H9 (cell line): ENCODE measurements around the gene PRICKLE1. TPM values are rescaled to one million over a fixed set of nuclear protein-coding genes. Genes with fewer than 3 reads are reported as not detected.

Source experiments
- DNase-seq: peaks from one replicate; pipeline ENCODE4 v3.0.0-alpha.2; 2017
- H2AFZ ChIP-seq: one replicate; pipeline ENCODE4 v1.6.1; 2013; ENCODE audit warnings: mild to moderate bottlenecking, low read length, control low read depth, moderate library complexity
- H2AK5ac ChIP-seq: 2 replicates; pipeline ENCODE4 v1.6.1; 2013; ENCODE audit warnings: low read length, control low read depth, mixed read lengths; ENCODE audit not compliant: insufficient read length
- H2BK120ac ChIP-seq: one replicate; pipeline ENCODE4 v1.6.1; 2013; ENCODE audit warnings: low read depth, mild to moderate bottlenecking, low read length, control low read depth, inconsistent platforms; ENCODE audit not compliant: poor library complexity, severe bottlenecking
- H2BK12ac ChIP-seq: 2 replicates; pipeline ENCODE4 v1.6.1; 2013; ENCODE audit warnings: low read length, control low read depth, mixed read lengths, low read depth; ENCODE audit not compliant: insufficient read length
- H2BK15ac ChIP-seq: 2 replicates; pipeline ENCODE4 v1.6.1; 2013; ENCODE audit warnings: low read depth, low read length, control low read depth
- H2BK20ac ChIP-seq: one replicate; pipeline ENCODE4 v1.6.1; 2013; ENCODE audit warnings: low read depth, mild to moderate bottlenecking, low read length, control low read depth, inconsistent platforms; ENCODE audit not compliant: poor library complexity, severe bottlenecking
- H2BK5ac ChIP-seq: 2 replicates; pipeline ENCODE4 v1.6.1; 2013; ENCODE audit warnings: low read length, control low read depth, mixed read lengths; ENCODE audit not compliant: insufficient read length
- H3K14ac ChIP-seq: 2 replicates; pipeline ENCODE4 v1.6.1; 2013; ENCODE audit warnings: low read length, control low read depth; ENCODE audit not compliant: insufficient read depth
- H3K18ac ChIP-seq: 2 replicates; pipeline ENCODE4 v1.6.1; 2013; ENCODE audit warnings: low read depth, mild to moderate bottlenecking, mixed read lengths, low read length, control low read depth; ENCODE audit not compliant: insufficient read length
- H3K23ac ChIP-seq: 2 replicates; pipeline ENCODE4 v1.6.1; 2013; ENCODE audit warnings: low read length, control low read depth, mixed read lengths, low read depth; ENCODE audit not compliant: insufficient read length
- H3K23me2 ChIP-seq: 2 replicates; pipeline ENCODE4 v1.6.1; 2013; ENCODE audit warnings: low read depth, mild to moderate bottlenecking, mixed read lengths, low read length, control low read depth; ENCODE audit not compliant: insufficient read length, poor library complexity, severe bottlenecking
- H3K27ac ChIP-seq: 2 replicates; pipeline ENCODE4 v1.5.1; 2013; ENCODE audit warnings: low read length, control low read depth, mixed read lengths, low read depth; ENCODE audit not compliant: insufficient read length
- H3K27me3 ChIP-seq: 2 replicates; pipeline ENCODE4 v1.6.1; 2013; ENCODE audit warnings: low read length, control low read depth, inconsistent platforms; ENCODE audit not compliant: insufficient read depth
- H3K4ac ChIP-seq: 2 replicates; pipeline ENCODE4 v1.6.1; 2013; ENCODE audit warnings: low read depth, mild to moderate bottlenecking, control low read depth, inconsistent platforms, low read length, moderate library complexity
- H3K4me1 ChIP-seq: 2 replicates; pipeline ENCODE4 v1.6.1; 2013; ENCODE audit warnings: low read length, control low read depth, inconsistent platforms; ENCODE audit not compliant: insufficient read depth
- H3K4me2 ChIP-seq: 2 replicates; pipeline ENCODE4 v1.6.1; 2013; ENCODE audit warnings: low read length, control low read depth, mixed read lengths; ENCODE audit not compliant: insufficient read length, insufficient read depth
- H3K56ac ChIP-seq: 2 replicates; pipeline ENCODE4 v1.6.1; 2013; ENCODE audit warnings: low read depth, mild to moderate bottlenecking, mixed read lengths, low read length, control low read depth; ENCODE audit not compliant: insufficient read length
- H3K79me1 ChIP-seq: 2 replicates; pipeline ENCODE4 v1.6.1; 2013; ENCODE audit warnings: low read depth, mild to moderate bottlenecking, moderate library complexity, low read length, control low read depth, inconsistent platforms; ENCODE audit not compliant: insufficient read depth, poor library complexity, severe bottlenecking
- H3K79me2 ChIP-seq: 2 replicates; pipeline ENCODE4 v1.6.1; 2013; ENCODE audit warnings: low read length, control low read depth, inconsistent platforms; ENCODE audit not compliant: insufficient read depth
- H3K9ac ChIP-seq: 2 replicates; pipeline ENCODE4 v1.6.1; 2013; ENCODE audit warnings: low read length, control low read depth, mixed read lengths; ENCODE audit not compliant: insufficient read length; ENCODE audit errors: extremely low read depth
- H3K9me3 ChIP-seq: one replicate; pipeline ENCODE4 v1.6.1; 2013; ENCODE audit warnings: low read depth, low read length, inconsistent platforms; ENCODE audit not compliant: control insufficient read depth
- H3T11ph ChIP-seq: one replicate; pipeline ENCODE4 v1.6.1; 2013; ENCODE audit warnings: mild to moderate bottlenecking, low read length, control low read depth, inconsistent platforms
- H4K20me1 ChIP-seq: one replicate; pipeline ENCODE4 v1.6.1; 2013; ENCODE audit not compliant: control insufficient read depth, insufficient read length, insufficient read depth
- H4K5ac ChIP-seq: 2 replicates; pipeline ENCODE4 v1.6.1; 2013; ENCODE audit warnings: low read depth, mild to moderate bottlenecking, mixed read lengths, low read length, control low read depth; ENCODE audit not compliant: insufficient read length
- H4K8ac ChIP-seq: replicated peaks from 2 replicates; pipeline ENCODE4 v1.6.1; 2013; ENCODE audit warnings: low read length, control low read depth, mixed read lengths, low read depth; ENCODE audit not compliant: insufficient read length
- H4K91ac ChIP-seq: 2 replicates; pipeline ENCODE4 v1.6.1; 2013; ENCODE audit warnings: low read depth, mild to moderate bottlenecking, moderate library complexity, mixed read lengths, low read length, control low read depth; ENCODE audit not compliant: insufficient read length
- H3K27ac Mint-ChIP-seq, 3 experiments: 2 replicates in 2 of 3; 3 replicates in 1 of 3; pipeline ENCODE4 v1.8.0; 2020 to 2021; ENCODE audit warnings: mixed read lengths in 3 of 3, mild to moderate bottlenecking in 1 of 3, moderate library complexity in 1 of 3
- H3K27me3 Mint-ChIP-seq: 2 replicates; pipeline ENCODE4 v1.8.0; 2021; ENCODE audit warnings: low read depth, mild to moderate bottlenecking, moderate library complexity, mixed read lengths
- H3K36me3 Mint-ChIP-seq, 3 experiments: 2 replicates in 2 of 3; 3 replicates in 1 of 3; pipeline ENCODE4 v1.8.0; 2020 to 2021; ENCODE audit warnings: low read depth in 3 of 3, mixed read lengths in 3 of 3; ENCODE audit not compliant: insufficient read depth in 1 of 3
- H3K4me1 Mint-ChIP-seq, 2 experiments: 2 replicates each; pipeline ENCODE4 v1.8.0; 2020; ENCODE audit warnings: mixed read lengths in 2 of 2
- H3K4me3 Mint-ChIP-seq, 2 experiments: 2 replicates in 1 of 2; 3 replicates in 1 of 2; pipeline ENCODE4 v1.8.0; 2020 to 2021; ENCODE audit warnings: mild to moderate bottlenecking in 2 of 2, mixed read lengths in 2 of 2, moderate library complexity in 1 of 2
- H3K9me3 Mint-ChIP-seq, 2 experiments: 2 replicates in 1 of 2; 3 replicates in 1 of 2; pipeline ENCODE4 v1.8.0; 2020; ENCODE audit warnings: mild to moderate bottlenecking in 2 of 2, mixed read lengths in 2 of 2, moderate library complexity in 1 of 2
- CTCF ChIP-seq: fragments of 200-600 bp; sonication (generic); conservative IDR thresholded peaks from 3 replicates; pipeline ENCODE4 v1.8.0; 2021; ENCODE audit warnings: antibody characterized with exemption, mild to moderate bottlenecking
- WGBS: extraction: QIAGEN DNeasy Blood & Tissue Kit; methylation state at CpG from one replicate; pipeline ENCODE4 v1.1.7; 2013; ENCODE audit warnings: missing lambda C conversion rate, low lambda C conversion rate, mixed read lengths; ENCODE audit not compliant: insufficient read length; ENCODE audit errors: extremely low coverage; 5-methylcytosine and 5-hydroxymethylcytosine counted together
- total RNA-seq: library from RNA; stranded (reverse); gene quantifications from 2 replicates; pipeline ENCODE4 v1.2.1, GENCODE V29; 2021

PRICKLE1 gene
- total RNA-seq, 1 experiment from 2014 or later, result 20.5 TPM

GRCh38 chr12:42516573-42516972 lies 73.0 kb downstream of the PRICKLE1 start:
- H3K9me3 Mint-ChIP-seq, result peaks cover 0 to 9% of the 10 kb centered on the region in 2 experiments; a peak in 2 of 5 replicates
- H4K5ac ChIP-seq, result no peak overlapping the region
- H3K18ac ChIP-seq, result no peak overlapping the region
- H3K36me3 Mint-ChIP-seq, result peaks cover 0 to 8% (median 0%) of the 10 kb centered on the region in 3 experiments; a peak in 1 of 7 replicates
- H3K27ac ChIP-seq, result no peak overlapping the region
- H3K9me3 ChIP-seq, result no peaks in the 10 kb centered on the region
- no peak overlapping the region for H2BK12ac ChIP-seq
- H2BK20ac ChIP-seq, result no peak overlapping the region
- H2BK120ac ChIP-seq, result no peak overlapping the region
- no peak overlapping the region for H4K91ac ChIP-seq
- WGBS, result no CpG with 5 or more reads among the region's 2 CpGs
- H3K4me1 ChIP-seq, result no peaks in the 10 kb centered on the region
- H3K23ac ChIP-seq, result no peak overlapping the region
- no peaks in the 10 kb centered on the region for H3K23me2 ChIP-seq
- H2AFZ ChIP-seq, result no peak overlapping the region
- H3K27me3 Mint-ChIP-seq, result peaks cover 46% of the 10 kb centered on the region
- H2BK5ac ChIP-seq, result no peak overlapping the region
- no peaks in the 10 kb centered on the region for H4K20me1 ChIP-seq
- H3K79me2 ChIP-seq, result no peaks in the 10 kb centered on the region
- H3K9ac ChIP-seq, result no peak overlapping the region
- H3K56ac ChIP-seq, result no peak overlapping the region
- H2AK5ac ChIP-seq, result no peak overlapping the region
- H4K8ac ChIP-seq, result no peak overlapping the region
- no peak overlapping the region for H3T11ph ChIP-seq
- no peak overlapping the region for H2BK15ac ChIP-seq
- no peak overlapping the region for H3K4me2 ChIP-seq
- no peak overlapping the region for H3K14ac ChIP-seq
- H3K4me1 Mint-ChIP-seq, result peaks cover 4 to 8% of the 10 kb centered on the region in 2 experiments
- H3K4me3 Mint-ChIP-seq, result no peak overlapping the region
- H3K27ac Mint-ChIP-seq, result no peak overlapping the region
- no peak for DNase-seq
- no peaks in the 10 kb centered on the region for H3K79me1 ChIP-seq
- H3K27me3 ChIP-seq, result no peaks in the 10 kb centered on the region
- TF ChIP-seq CTCF, result no peak
- no peak overlapping the region for H3K4ac ChIP-seq
